ENCODE data around the gene ACOXL. TPM values are rescaled to one million over a fixed set of nuclear protein-coding genes. Genes with fewer than 3 reads are reported as not detected.

Gene ACOXL
- total and polyA plus RNA-seq, 10 of the 15 experiments (the other 5 are each of a cell fraction or from before 2014, with no cell fraction given), result 0.05 to 1.3 (median 0.71) TPM

GRCh38 chr2:111145951-111146350 lies 413.6 kb downstream of the ACOXL start (continued):
- TF ChIP-seq HSF1 (IDR thresholded peaks at IDR 0.05; ENCODE audit: low read depth, low read length) (no peak), RBBP5 (conservative IDR thresholded peaks at IDR 0.05) (no peak)

- Histone ChIP-seq H3K9me3 (replicated peaks; ENCODE audit: control insufficient read depth, insufficient read depth, low read length) (peaks cover 5% of the 10 kb centered on the region; the same call in 2 of the 3 replicates), H3K36me3 (ENCODE audit: control insufficient read depth in 2 of 2, insufficient read depth in 2 of 2, low read length in 1 of 2) (peaks cover 0 to 6% of the 10 kb centered on the region in 2 experiments; a peak in 2 of 4 replicates), H3K4me3 (no peak overlapping the region), H3K9ac (ENCODE audit: control insufficient read depth, insufficient read depth, low read length) (no peak overlapping the region), H3K79me2 (ENCODE audit: control insufficient read depth, insufficient read depth, low read length) (no peaks in the 10 kb centered on the region), H3K27me3 (replicated peaks in 1 of 2; ENCODE audit: control insufficient read depth in 2 of 2, insufficient read depth in 2 of 2, low read length in 1 of 2) (no peaks in the 10 kb centered on the region), H3K27ac (ENCODE audit: control insufficient read depth, insufficient read depth) (no peak overlapping the region), H2AFZ (ENCODE audit: control insufficient read depth, low read depth, low read length) (no peak overlapping the region), H4K20me1 (ENCODE audit: control insufficient read depth, insufficient read depth) (peaks cover 2% of the 10 kb centered on the region; the same call in 1 of the 2 replicates), H3K4me2 (ENCODE audit: control insufficient read depth, insufficient read depth) (no peak overlapping the region), H3K4me1 (ENCODE audit: control insufficient read depth, insufficient read depth, low read length) (peaks cover 6% of the 10 kb centered on the region)
- no peak for DNase-seq (ENCODE audit: low read depth, low spot score)
- CTCF ChIA-PET, result interaction anchor here (0.6 to 1.7 kb wide), 5 partner anchors 15 to 105 kb away, joined by 3 to 5 read pairs (median 3); no protein-coding TSS in a partner anchor
- RAD21 ChIA-PET (ENCODE audit: unreplicated experiment), result interaction anchor here (1.1 to 1.7 kb wide), 4 partner anchors 9 to 60 kb away, joined by 3 to 10 read pairs (median 6); no protein-coding TSS in a partner anchor
- no peak for FAIRE-seq
- no TSS peak for BruUV-seq (replicated peaks)
- intact Hi-C loops (cut with micrococcal nuclease; ENCODE audit: unreplicated experiment), result no loop called here
- in situ Hi-C loops (cut with MboI), result no loop called here
- SMC1A ChIA-PET (ENCODE audit: uncharacterized antibody, unreplicated experiment), result interaction anchor here (0.9 to 5.4 kb wide), 11 partner anchors 8 to 81 kb away, joined by 3 to 42 read pairs (median 4); no protein-coding TSS in a partner anchor
- POLR2A ChIA-PET, result interaction anchor here (1.0 kb wide), 1 partner anchor 46 kb away, joined by 3 read pairs; no protein-coding TSS in a partner anchor
- no peak for ATAC-seq
- 48% methylated on average over 3 of the region's 3 CpGs for WGBS (ENCODE audit: insufficient coverage, insufficient replicate concordance, low lambda C conversion rate, missing lambda C conversion rate)
- TF ChIP-seq NFXL1 (IDR thresholded peaks at IDR 0.05; ENCODE audit: borderline replicate concordance), result no peak
- no peak for TF ChIP-seq IKZF2 (IDR thresholded peaks at IDR 0.05)
- TF ChIP-seq CUX1 (IDR thresholded peaks at IDR 0.05; ENCODE audit: insufficient replicate concordance, low read depth, low read length), result no peak
- TF ChIP-seq ESRRA (IDR thresholded peaks at IDR 0.05; ENCODE audit: low read length), result no peak
- TF ChIP-seq SIN3A (IDR thresholded peaks at IDR 0.05; ENCODE audit: low read depth, low read length), result no peak
- TF ChIP-seq STAT1 (conservative IDR thresholded peaks at IDR 0.05), result no peak
- no peak for TF ChIP-seq NRF1 (conservative IDR thresholded peaks at IDR 0.05; ENCODE audit: low read depth, low read length)
- no peak for TF ChIP-seq BCLAF1 (IDR thresholded peaks at IDR 0.05)
- TF ChIP-seq ETV6 (conservative IDR thresholded peaks at IDR 0.05 in 1 of 2, IDR thresholded peaks at IDR 0.05 in 1 of 2; ENCODE audit: borderline replicate concordance in 1 of 2, low read depth in 1 of 2), result no peak
- TF ChIP-seq CHD4 (IDR thresholded peaks at IDR 0.05), result no peak
These were observed 416.0 kb downstream of the ACOXL start for GRCh38 chr2:111148225-111148873.

Measured in GM12878 (cell line).